GM21737 (cell line): Measurements from ENCODE around the gene TRAP1.

Experiments used
- ATAC-seq: cut with Tn5 transposase; IDR thresholded peaks from one replicate; pipeline ENCODE4 v1.9.1; 2021; ENCODE audit warnings: mild to moderate bottlenecking, moderate library complexity; ENCODE audit not compliant: unreplicated experiment

Gene TRAP1

DNA sequence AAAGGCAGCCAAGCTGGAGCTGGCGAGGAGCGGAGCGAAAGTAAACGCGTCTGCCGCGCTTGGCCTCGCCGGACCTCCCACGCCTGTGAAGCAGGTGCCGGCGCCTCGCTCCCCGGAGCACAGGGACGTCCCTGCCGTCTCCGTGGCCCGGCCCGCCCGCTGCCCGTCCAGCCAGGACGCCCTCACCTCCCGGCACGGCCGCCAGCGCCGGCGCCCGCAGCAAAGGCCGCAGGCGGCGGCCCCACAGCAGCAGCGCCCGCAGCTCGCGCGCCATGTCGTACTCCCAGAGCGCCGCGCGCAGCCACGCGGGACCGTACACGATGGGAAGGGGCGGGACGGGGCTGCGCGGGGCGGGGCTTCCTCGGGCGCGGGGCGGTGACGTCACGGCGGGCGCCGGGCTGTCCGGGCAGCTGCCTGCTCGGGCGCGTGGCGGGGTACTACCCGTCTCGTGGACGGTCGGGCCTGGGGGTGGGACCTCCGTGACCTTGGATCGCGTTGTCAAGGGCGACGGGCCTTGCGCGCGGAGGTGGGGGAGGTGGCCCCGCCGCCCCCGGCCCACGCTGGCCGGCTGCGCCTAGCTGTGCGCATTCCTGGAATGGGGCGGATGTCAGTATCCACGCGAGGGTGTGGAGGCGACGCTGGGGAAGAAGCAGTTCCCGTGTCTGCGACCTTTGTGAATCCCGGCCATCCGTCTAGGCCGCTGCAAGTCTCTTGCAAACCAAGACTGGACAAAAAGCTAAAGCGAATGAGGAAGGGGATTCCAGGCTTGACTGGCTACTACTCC is at the start of gene TRAP1:
Gene TRAP1 (minus strand): TSS at position 290 of the 784 bp plus-strand sequence. CDS start 16 bp downstream, at position 274.
- ATAC-seq = peak; percentile 86

DNA sequence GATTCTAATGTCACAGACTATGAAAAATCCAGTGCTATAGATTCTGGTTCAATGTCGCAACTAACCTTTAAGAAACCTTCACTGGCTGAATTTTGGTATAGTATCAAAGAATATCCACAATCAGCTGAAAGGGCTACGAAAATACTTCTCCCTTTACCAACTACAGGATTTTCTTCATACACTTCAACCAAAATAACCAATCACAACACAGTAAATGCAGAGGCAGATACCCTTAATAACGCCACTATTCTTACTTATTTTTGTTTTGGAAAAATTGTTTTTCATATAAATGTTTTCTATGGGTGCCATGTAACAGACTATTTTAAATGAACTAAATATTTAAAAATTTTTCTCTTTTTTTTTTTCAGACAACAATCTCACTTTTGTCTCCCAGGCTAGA is 48.9 kb upstream of the TRAP1 start:
- ATAC-seq = no peak

DNA sequence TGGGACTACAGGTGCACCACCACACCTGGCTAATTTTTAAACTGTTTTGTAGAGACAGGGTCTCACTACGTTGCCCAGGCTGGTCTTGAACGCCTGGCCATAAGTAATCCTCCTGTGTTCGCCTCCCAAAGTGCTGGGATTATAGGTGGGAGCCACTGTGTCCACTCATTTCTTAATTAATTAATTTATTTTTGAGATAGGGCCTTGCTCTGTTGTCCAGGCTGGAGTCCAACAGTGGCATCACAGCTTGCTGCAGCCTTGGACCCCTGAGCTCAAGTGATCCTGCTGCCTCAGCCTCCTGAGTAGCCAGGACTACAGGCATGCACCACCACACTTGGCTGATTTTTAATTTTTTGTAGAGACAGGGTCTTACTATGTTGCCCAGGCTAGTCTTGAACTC is 47.1 kb upstream of the TRAP1 start:
- ATAC-seq = no peak

DNA sequence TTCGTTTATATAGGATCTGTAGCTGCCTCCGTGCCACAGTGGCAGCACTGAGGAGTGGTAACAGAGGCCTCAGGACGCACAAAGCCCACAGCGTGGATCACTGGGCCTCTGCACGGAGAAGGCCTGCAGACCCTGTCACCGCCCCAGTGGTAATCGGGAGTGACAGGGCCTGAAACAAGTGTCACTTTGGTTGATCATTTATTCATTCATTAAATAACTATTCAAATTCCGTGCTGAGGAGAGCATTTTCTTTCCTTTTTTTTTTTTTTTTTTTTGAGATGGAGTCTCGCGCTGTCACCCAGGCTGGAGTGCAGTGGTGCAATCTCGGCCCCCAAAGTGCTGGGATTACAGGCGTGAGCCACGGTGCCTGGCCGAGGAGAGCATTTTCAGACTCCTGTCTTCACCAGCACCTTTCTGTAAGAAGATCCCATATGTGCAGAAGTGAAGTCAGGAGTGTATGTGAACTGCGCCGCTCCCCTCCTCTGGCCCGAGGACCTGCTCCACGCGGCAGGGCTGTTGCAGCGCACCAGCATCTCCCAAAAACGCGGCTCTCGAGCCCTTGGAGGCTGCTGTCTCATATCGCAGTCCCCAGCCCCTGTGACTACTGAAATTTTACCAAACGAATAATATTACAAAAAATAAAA is 44.9 kb upstream of the TRAP1 start:
- ATAC-seq = no peak

DNA sequence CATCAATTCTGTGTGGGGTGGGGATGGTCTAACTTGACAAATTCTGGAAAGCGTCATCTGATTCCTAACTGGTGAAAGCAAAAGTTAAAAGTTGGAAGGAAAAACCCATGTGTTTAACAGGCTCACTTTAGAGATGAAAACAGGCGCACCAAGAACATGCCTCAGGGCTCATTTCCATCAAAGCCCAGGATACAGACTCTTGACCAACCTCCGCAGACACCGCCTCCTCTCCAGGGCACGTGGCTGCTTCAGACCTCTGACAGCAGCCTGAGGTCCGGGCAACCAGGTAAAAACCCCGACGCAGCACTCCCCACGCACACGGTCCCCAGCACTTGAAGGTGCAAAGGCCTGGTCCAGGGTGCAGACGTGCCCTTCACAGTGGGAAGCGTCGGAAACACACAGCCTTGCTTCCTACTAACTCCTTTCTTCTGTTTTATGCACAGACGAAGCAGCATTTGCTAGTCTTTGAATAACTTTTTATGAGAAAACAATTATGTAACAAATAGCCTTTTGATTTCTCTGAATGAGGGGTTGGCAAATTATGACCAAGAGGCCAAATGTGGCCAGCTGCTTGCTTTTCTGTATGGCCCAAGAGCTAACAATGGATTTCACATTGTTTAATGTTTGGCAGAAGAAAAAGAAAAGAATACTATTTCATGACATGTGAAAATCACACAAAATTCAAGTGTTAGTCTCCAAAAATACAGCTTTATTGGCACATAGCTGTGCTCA is 44.2 kb upstream of the TRAP1 start:
- no peak for ATAC-seq

DNA sequence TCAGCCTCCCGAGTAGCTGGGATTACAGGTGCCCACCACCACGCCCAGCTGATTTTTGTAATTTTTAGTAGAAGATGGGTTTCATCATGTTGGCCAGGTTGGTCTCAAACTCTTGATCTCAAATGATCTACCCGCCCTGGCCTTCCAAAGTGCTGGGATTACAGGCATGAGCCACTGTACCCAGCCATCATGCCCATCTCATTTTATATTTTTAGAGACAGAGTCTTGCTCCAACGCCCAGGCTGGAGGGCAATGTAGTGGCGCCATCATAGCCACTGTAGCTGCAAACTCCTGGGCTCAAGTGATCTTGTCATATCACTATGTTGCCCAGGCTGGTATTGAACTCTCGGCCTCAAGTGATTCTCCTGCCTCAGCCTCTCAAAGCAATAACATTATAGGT is 43.2 kb upstream of the TRAP1 start:
- no peak for ATAC-seq

- no peak for ATAC-seq
These were observed 42.4 kb upstream of the TRAP1 start for GRCh38 chr16:3759736-3760135.

- no peak for ATAC-seq
These were observed 38.8 kb upstream of the TRAP1 start for GRCh38 chr16:3756113-3756512.

DNA sequence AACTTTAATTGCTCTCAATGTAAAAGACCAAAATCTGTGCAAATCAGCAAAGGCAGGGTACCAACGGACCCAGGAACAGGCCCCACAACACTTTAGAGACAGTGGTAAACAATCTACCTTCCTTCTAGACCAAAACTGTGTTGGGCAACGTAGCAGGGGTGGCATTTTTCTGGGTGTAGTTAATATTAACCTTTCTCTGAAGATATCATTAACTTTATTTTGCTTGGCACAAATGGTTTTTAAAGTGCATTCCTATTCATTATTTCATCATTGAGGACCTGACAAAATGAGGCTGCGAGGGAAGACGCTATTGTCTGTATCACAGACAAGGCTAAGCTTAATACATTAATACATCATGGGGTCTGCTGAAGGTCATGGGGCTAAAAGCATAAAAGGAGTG is 37.9 kb upstream of the TRAP1 start:
- no peak for ATAC-seq

DNA sequence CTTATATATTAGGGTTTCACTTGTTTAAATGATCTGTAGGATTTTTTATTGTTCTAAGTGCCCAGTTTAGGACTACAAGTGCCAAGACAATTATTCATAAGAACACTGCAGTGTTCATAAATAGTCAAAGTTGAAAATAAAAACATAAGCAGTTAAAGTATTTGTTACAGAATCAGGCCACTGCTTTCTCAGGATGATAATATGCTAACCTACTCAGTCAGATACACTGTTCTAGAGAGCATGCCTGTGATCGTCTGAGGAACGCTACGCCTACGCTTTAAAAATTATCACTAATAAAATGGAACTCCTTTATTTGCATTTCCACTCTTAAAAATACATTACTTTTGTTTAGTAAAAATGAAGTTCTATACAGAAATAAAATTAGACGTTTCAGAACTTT is 37.4 kb upstream of the TRAP1 start:
- ATAC-seq = no peak

GRCh38 chr16:3754081-3754703 is 36.9 kb upstream of the TRAP1 start:
- no peak for ATAC-seq

DNA sequence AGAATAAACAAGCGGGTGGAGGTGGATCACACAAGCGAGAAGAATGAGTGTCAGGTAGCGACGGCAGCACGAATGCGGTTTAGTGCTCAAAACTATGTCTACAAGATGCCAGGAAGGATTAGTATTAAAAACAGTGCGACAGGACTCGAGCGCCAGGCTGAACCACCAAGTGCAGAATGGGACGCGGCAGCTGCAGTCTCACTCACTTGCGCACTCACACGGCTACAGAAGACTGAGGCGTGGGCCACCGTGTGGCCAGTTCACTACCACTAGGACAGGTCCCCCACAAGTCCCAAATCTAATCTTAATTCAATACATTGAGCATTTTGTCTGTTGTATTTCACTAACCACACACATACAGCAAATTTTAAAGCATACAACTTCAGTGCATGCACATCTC is 35.7 kb upstream of the TRAP1 start:
- no peak for ATAC-seq

DNA sequence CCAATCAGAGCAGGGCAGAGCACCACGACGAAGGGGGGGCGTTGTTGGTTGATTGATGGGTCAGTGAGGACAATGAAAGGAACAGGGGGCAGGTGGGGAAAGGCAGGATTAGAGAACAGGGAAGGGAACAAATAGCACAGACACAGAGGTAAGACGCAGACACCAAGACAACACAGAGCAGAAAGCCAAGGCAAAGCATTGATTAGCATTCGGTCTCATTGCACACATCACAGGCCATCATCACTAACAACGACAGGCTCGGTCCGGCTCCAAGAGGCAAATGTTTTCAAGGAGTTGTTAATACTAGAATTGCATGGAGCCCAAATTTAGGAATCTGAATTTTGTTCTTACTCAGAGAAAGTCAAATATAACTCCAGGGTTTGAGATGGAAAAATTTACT is 34.6 kb upstream of the TRAP1 start:
- ATAC-seq = no peak

DNA sequence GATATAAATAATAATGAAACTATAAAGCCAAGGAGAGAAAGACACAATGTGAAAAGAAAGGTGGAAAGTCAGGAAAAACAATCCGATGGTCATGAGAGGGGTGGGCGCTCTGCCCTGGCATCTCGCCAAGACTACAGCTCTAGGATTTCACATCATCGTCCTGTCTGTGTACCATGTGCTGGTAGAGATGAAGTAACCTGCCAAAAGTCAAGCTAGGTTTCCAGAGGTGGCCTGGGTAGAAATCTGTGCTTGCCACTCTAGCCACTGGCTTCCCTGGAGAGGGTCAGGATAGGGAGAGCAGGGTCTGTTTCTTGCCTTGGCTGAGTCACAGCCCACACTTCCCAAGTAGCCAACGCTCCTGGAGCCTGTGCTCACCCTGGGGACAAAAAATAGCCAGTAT is 31.0 kb upstream of the TRAP1 start:
- no peak for ATAC-seq

- ATAC-seq = no peak
These were observed 28.5 kb upstream of the TRAP1 start for GRCh38 chr16:3745751-3746355.

DNA sequence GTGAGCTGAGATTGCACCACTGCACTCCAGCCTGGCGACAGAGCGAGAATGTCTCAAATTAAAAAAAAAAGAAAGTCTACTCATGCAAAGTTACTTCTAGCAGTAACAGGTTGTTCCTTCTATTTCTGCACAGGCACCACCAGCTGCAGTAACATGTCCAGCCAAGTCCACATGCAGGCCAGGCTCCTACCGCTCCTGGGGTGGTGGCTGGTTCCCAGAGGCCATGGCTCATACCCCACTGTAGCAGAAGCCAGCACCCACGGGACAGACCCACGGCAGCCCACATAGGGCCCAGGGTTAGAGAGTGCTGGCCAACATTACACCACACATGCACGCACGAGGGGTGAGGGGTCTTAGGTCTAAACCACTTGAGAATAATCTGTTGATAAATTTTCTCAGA is 26.7 kb upstream of the TRAP1 start:
- ATAC-seq = no peak

DNA sequence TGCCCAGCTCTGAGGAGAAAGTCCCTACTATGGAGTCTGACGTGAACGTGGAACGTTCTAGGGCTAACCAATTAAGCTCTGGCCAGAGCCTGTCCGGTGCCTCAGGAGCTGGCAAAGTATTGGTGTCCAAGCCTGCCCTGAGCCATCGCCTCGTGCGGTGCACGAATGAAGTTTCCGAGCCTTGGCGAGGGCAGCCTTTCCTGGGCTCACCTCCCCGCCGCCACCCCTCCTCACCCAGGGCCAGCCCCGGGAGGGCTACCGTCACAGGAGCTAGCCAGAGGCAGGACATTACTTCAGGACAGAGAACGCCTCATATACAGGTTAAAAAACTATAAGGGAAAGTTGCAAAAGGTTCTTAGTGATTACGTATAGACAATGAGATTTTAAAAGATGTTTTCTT is 23.6 kb upstream of the TRAP1 start:
- ATAC-seq = no peak

- ATAC-seq = no peak
These were observed 22.9 kb upstream of the TRAP1 start for GRCh38 chr16:3740186-3740585.

- ATAC-seq = no peak
These were observed 22.3 kb upstream of the TRAP1 start for GRCh38 chr16:3739636-3740035.

DNA sequence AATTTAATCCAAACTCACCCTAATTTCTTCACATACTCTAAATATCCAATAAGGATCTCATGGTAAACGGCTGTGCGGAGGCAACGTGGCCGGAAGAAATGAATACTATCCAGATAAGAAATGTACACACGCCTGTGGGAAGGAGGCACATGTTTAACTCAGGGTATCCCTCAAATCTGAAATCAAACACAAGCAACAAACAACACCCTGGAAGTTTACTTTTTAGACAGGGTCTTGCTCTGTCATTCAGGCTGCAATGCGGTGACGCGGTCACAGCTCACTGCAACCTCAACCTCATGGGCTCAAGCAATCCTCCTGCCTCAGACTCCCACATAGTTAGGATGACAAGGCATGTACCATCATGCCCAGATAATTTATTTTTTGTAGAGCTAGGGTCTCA is 21.2 kb upstream of the TRAP1 start:
- ATAC-seq = no peak

GRCh38 chr16:3738128-3738527 is 20.8 kb upstream of the TRAP1 start:
- no peak for ATAC-seq
